GM21528 (cell line): ENCODE results near the gene VWA1.
"Not testable (repeated sequence)": the region's sequence is repeated elsewhere in the genome, so short reads cannot be mapped to it uniquely, and the experiment has no call there.

ENCODE experiments used
- ATAC-seq: cut with Tn5 transposase; IDR thresholded peaks from one replicate; pipeline ENCODE4 v1.9.1; 2021; ENCODE audit warnings: mild to moderate bottlenecking, moderate library complexity; ENCODE audit not compliant: unreplicated experiment, low FRiP score

VWA1 gene

GRCh38 chr1:1480488-1480867 lies 45.0 kb downstream of the VWA1 start:
- ATAC-seq, result not testable (repeated sequence)

GRCh38 chr1:1481811-1482210 lies 46.3 kb downstream of the VWA1 start:
- ATAC-seq, result not testable (repeated sequence)

GRCh38 chr1:1482856-1483255 lies 47.4 kb downstream of the VWA1 start:
- ATAC-seq, result no peak

GRCh38 chr1:1483714-1484113 lies 48.2 kb downstream of the VWA1 start:
- ATAC-seq, result no peak

GRCh38 chr1:1484976-1485750 lies 49.7 kb downstream of the VWA1 start:
- not testable (repeated sequence) for ATAC-seq

GRCh38 chr1:1485755-1486317 lies 50.3 kb downstream of the VWA1 start:
- ATAC-seq, result not testable (repeated sequence)

- no peak for ATAC-seq
Observed at GRCh38 chr1:1487701-1488100, 52.2 kb downstream of the VWA1 start.

- ATAC-seq, result no peak
Observed at GRCh38 chr1:1489231-1489630, 53.7 kb downstream of the VWA1 start.

GRCh38 chr1:1489861-1490260 lies 54.4 kb downstream of the VWA1 start:
- ATAC-seq, result no peak

- no peak for ATAC-seq
Observed at GRCh38 chr1:1490633-1491230, 55.2 kb downstream of the VWA1 start.

GRCh38 chr1:1491601-1492000 lies 56.1 kb downstream of the VWA1 start:
- ATAC-seq, result no peak
